Measurements from ENCODE around the gene CIRBP.

The CIRBP gene

GRCh38 chr19:1268226-1269064 lies 687 bp upstream of the CIRBP start:
- POLR2A ChIA-PET: interaction anchor here (0.6 to 6.9 kb wide), 93 partner anchors 8 to 480 kb away, joined by 3 to 375 read pairs (median 5); partner anchors contain the start of genes ABCA7, ATP5F1D, CBARP and CNN2
- no peak for TF ChIP-seq ELF4 (IDR thresholded peaks at IDR 0.05)
- no peak for TF ChIP-seq LEF1 (IDR thresholded peaks at IDR 0.05; ENCODE audit: borderline replicate concordance)
- peak; percentile 58; the same call in 1 of the 2 replicates for TF ChIP-seq TARDBP (IDR thresholded peaks at IDR 0.05)
- no peak for TF ChIP-seq ARNT (IDR thresholded peaks at IDR 0.05)

GRCh38 chr19:1269478-1270212 lies 513 bp downstream of the CIRBP start:
- CTCF ChIA-PET: interaction anchor here (0.8 to 7.3 kb wide), 3 partner anchors 10 to 24 kb away, joined by 4 to 149 read pairs (median 4); no protein-coding TSS in a partner anchor
- POLR2A ChIA-PET: interaction anchor here (0.8 to 6.9 kb wide), 48 partner anchors 8 to 481 kb away, joined by 3 to 375 read pairs (median 6); partner anchors contain the start of genes ABCA7, ATP5F1D, CBARP and CNN2
- 0 out of 2 replicates have a peak, but pooled peaks have one; percentile 89 for TF ChIP-seq LEF1 (IDR thresholded peaks at IDR 0.05; ENCODE audit: borderline replicate concordance)
- TF ChIP-seq BHLHE40 (IDR thresholded peaks at IDR 0.05; ENCODE audit: borderline replicate concordance): no peak
- peak; percentile 53; the same call in 1 of the 2 replicates for TF ChIP-seq PKNOX1 (IDR thresholded peaks at IDR 0.05)
- TF ChIP-seq ARNT (IDR thresholded peaks at IDR 0.05): peak; percentile 52; the same call in 1 of the 2 replicates
- no peak for TF ChIP-seq FOXM1 (IDR thresholded peaks at IDR 0.05; ENCODE audit: borderline replicate concordance)
- TF ChIP-seq TARDBP (IDR thresholded peaks at IDR 0.05): no peak
- TF ChIP-seq FOXK2 (IDR thresholded peaks at IDR 0.05): no peak
- peak; percentile 69 for TF ChIP-seq L3MBTL2 (conservative IDR thresholded peaks at IDR 0.05)
- no peak for TF ChIP-seq SP1 (IDR thresholded peaks at IDR 0.05)
- TF ChIP-seq FOXA1 (IDR thresholded peaks at IDR 0.05): no peak
- peak; percentile 73 for DNase-seq (ENCODE audit: extremely low spot score)

More at GRCh38 chr19:1268226-1269064, 687 bp upstream of the CIRBP start:
- no peak for DNase-seq (ENCODE audit: extremely low spot score)
- CTCF ChIA-PET: interaction anchor here (0.8 to 7.3 kb wide), 3 partner anchors 12 to 23 kb away, joined by 4 to 149 read pairs (median 4); no protein-coding TSS in a partner anchor

- CTCF ChIA-PET: no interaction called here
These were observed 1.2 kb downstream of the CIRBP start for GRCh38 chr19:1270213-1270853.

GRCh38 chr19:1270854-1271527 lies 1.9 kb downstream of the CIRBP start:
- POLR2A ChIA-PET: interaction anchor here (1.4 kb wide), 1 partner anchor 26 kb away, joined by 4 read pairs; no protein-coding TSS in a partner anchor
- CTCF ChIA-PET: interaction anchor here (1.5 kb wide), 1 partner anchor 27 kb away, joined by 8 read pairs; no protein-coding TSS in a partner anchor
- TF ChIP-seq FOXA1 (IDR thresholded peaks at IDR 0.05): no peak
- no peak for DNase-seq (ENCODE audit: extremely low spot score)

More at GRCh38 chr19:1270213-1270853, 1.2 kb downstream of the CIRBP start:
- POLR2A ChIA-PET: interaction anchor here (1.4 to 1.7 kb wide), 5 partner anchors 16 to 225 kb away, joined by 4 to 157 read pairs (median 12); no protein-coding TSS in a partner anchor
- DNase-seq (ENCODE audit: extremely low spot score): no peak
- TF ChIP-seq FOXK2 (IDR thresholded peaks at IDR 0.05) (no peak), ARNT (IDR thresholded peaks at IDR 0.05) (no peak), SP1 (IDR thresholded peaks at IDR 0.05) (no peak), TARDBP (IDR thresholded peaks at IDR 0.05) (no peak), FOXA1 (IDR thresholded peaks at IDR 0.05) (no peak), BHLHE40 (IDR thresholded peaks at IDR 0.05; ENCODE audit: borderline replicate concordance) (no peak), FOXM1 (IDR thresholded peaks at IDR 0.05; ENCODE audit: borderline replicate concordance) (no peak), ZNF384 (IDR thresholded peaks at IDR 0.05) (no peak), SUZ12 (IDR thresholded peaks at IDR 0.05) (no peak), ELF4 (IDR thresholded peaks at IDR 0.05) (no peak), NFRKB (IDR thresholded peaks at IDR 0.05) (no peak)

GRCh38 chr19:1271528-1272422 lies 2.6 kb downstream of the CIRBP start:
- TF ChIP-seq TARDBP (IDR thresholded peaks at IDR 0.05) (no peak), HDGF (IDR thresholded peaks at IDR 0.05; ENCODE audit: borderline replicate concordance) (no peak), L3MBTL2 (conservative IDR thresholded peaks at IDR 0.05) (no peak), ZNF384 (IDR thresholded peaks at IDR 0.05) (no peak), FOXK2 (IDR thresholded peaks at IDR 0.05) (no peak), SP1 (IDR thresholded peaks at IDR 0.05) (no peak)
- ChIA-PET POLR2A (interaction anchor here (1.1 to 2.7 kb wide), 3 partner anchors 8 to 28 kb away, joined by 3 to 18 read pairs (median 4); no protein-coding TSS in a partner anchor), CTCF (interaction anchor here (1.5 kb wide), 1 partner anchor 27 kb away, joined by 8 read pairs; no protein-coding TSS in a partner anchor)
- DNase-seq (ENCODE audit: extremely low spot score): no peak

All from HEK293T (cell line).